Measurements from ENCODE around the gene TMEM250.
A peak's percentile ranks its signal among the peaks of the same experiment; 100 is the strongest.

Gene TMEM250

GRCh38 chr9:136115641-136116359, 2.9 kb downstream of the TMEM250 start:
- FAIRE-seq (no peak), DNase-seq (ENCODE audit: insufficient read length, low spot score) (no peak)
- TF ChIP-seq TAF1 (IDR thresholded peaks at IDR 0.05; ENCODE audit: low read depth, low read length) (no peak), SPI1 (IDR thresholded peaks at IDR 0.05; ENCODE audit: low read depth, low read length) (no peak), POLR2A (IDR thresholded peaks at IDR 0.05; ENCODE audit: low read depth, low read length) (no peak), POU2F2 (IDR thresholded peaks at IDR 0.05; ENCODE audit: low read depth, low read length) (no peak), POLR2AphosphoS5 (IDR thresholded peaks at IDR 0.05; ENCODE audit: low read depth, low read length) (no peak), PAX5 (IDR thresholded peaks at IDR 0.05; ENCODE audit: insufficient read depth, low read length, severe bottlenecking) (no peak)

GRCh38 chr9:136115206-136115605, 3.5 kb downstream of the TMEM250 start:
- DNase-seq (ENCODE audit: insufficient read length, low spot score) (no peak), FAIRE-seq (no peak)
- TF ChIP-seq POLR2AphosphoS5 (IDR thresholded peaks at IDR 0.05; ENCODE audit: low read depth, low read length) (no peak), PAX5 (IDR thresholded peaks at IDR 0.05; ENCODE audit: insufficient read depth, low read length, severe bottlenecking) (no peak), POU2F2 (IDR thresholded peaks at IDR 0.05; ENCODE audit: low read depth, low read length) (no peak), SPI1 (IDR thresholded peaks at IDR 0.05; ENCODE audit: low read depth, low read length) (no peak), POLR2A (IDR thresholded peaks at IDR 0.05; ENCODE audit: low read depth, low read length) (no peak), TAF1 (IDR thresholded peaks at IDR 0.05; ENCODE audit: low read depth, low read length) (no peak)

- no peak for FAIRE-seq
- TF ChIP-seq POU2F2 (IDR thresholded peaks at IDR 0.05; ENCODE audit: low read depth, low read length): no peak
- no peak for TF ChIP-seq TAF1 (IDR thresholded peaks at IDR 0.05; ENCODE audit: low read depth, low read length)
- TF ChIP-seq POLR2A (IDR thresholded peaks at IDR 0.05; ENCODE audit: low read depth, low read length): no peak
- no peak for TF ChIP-seq POLR2AphosphoS5 (IDR thresholded peaks at IDR 0.05; ENCODE audit: low read depth, low read length)
- TF ChIP-seq SPI1 (IDR thresholded peaks at IDR 0.05; ENCODE audit: low read depth, low read length): no peak
- TF ChIP-seq PAX5 (IDR thresholded peaks at IDR 0.05; ENCODE audit: insufficient read depth, low read length, severe bottlenecking): no peak
These were observed 4.1 kb downstream of the TMEM250 start for GRCh38 chr9:136114610-136115009.

GRCh38 chr9:136112541-136112940, 6.1 kb downstream of the TMEM250 start:
- TF ChIP-seq SPI1 (IDR thresholded peaks at IDR 0.05; ENCODE audit: low read depth, low read length): no peak
- TF ChIP-seq POLR2A (IDR thresholded peaks at IDR 0.05; ENCODE audit: low read depth, low read length): peak; percentile 39; the same call in 1 of the 2 replicates
- FAIRE-seq: no peak

More at GRCh38 chr9:136114610-136115009, 4.1 kb downstream of the TMEM250 start:
- no peak for DNase-seq (ENCODE audit: insufficient read length, low spot score)

GRCh38 chr9:136111910-136112309, 6.8 kb downstream of the TMEM250 start:
- DNase-seq (ENCODE audit: insufficient read length, low spot score): no peak
- no peak for FAIRE-seq
- no peak for TF ChIP-seq TAF1 (IDR thresholded peaks at IDR 0.05; ENCODE audit: low read depth, low read length)
- TF ChIP-seq POU2F2 (IDR thresholded peaks at IDR 0.05; ENCODE audit: low read depth, low read length): no peak
- no peak for TF ChIP-seq SPI1 (IDR thresholded peaks at IDR 0.05; ENCODE audit: low read depth, low read length)
- TF ChIP-seq PAX5 (IDR thresholded peaks at IDR 0.05; ENCODE audit: insufficient read depth, low read length, severe bottlenecking): no peak
- TF ChIP-seq POLR2A (IDR thresholded peaks at IDR 0.05; ENCODE audit: low read depth, low read length): no peak
- TF ChIP-seq POLR2AphosphoS5 (IDR thresholded peaks at IDR 0.05; ENCODE audit: low read depth, low read length): no peak

More at GRCh38 chr9:136112541-136112940, 6.1 kb downstream of the TMEM250 start:
- no peak for DNase-seq (ENCODE audit: insufficient read length, low spot score)

GRCh38 chr9:136111190-136111589, 7.5 kb downstream of the TMEM250 start:
- no peak for DNase-seq (ENCODE audit: insufficient read length, low spot score)
- no peak for FAIRE-seq
- TF ChIP-seq POLR2A (IDR thresholded peaks at IDR 0.05; ENCODE audit: low read depth, low read length) (peak; percentile 5; the same call in 1 of the 2 replicates), SPI1 (IDR thresholded peaks at IDR 0.05; ENCODE audit: low read depth, low read length) (no peak)

- peak; percentile 10; the same call in 1 of the 2 replicates for TF ChIP-seq POLR2A (IDR thresholded peaks at IDR 0.05; ENCODE audit: low read depth, low read length)
- TF ChIP-seq POU2F2 (IDR thresholded peaks at IDR 0.05; ENCODE audit: low read depth, low read length): peak; percentile 49; the same call in 1 of the 2 replicates
- no peak for TF ChIP-seq POLR2AphosphoS5 (IDR thresholded peaks at IDR 0.05; ENCODE audit: low read depth, low read length)
- DNase-seq (ENCODE audit: insufficient read length, low spot score) (no peak), FAIRE-seq (peak; percentile 68)
These were observed 8.3 kb downstream of the TMEM250 start for GRCh38 chr9:136110082-136111061.

- DNase-seq (ENCODE audit: insufficient read length, low spot score) (peak; percentile 87), FAIRE-seq (peak; percentile 99)
- TF ChIP-seq POLR2AphosphoS5 (IDR thresholded peaks at IDR 0.05; ENCODE audit: low read depth, low read length) (peak; percentile 39; the same call in 1 of the 2 replicates), PAX5 (IDR thresholded peaks at IDR 0.05; ENCODE audit: insufficient read depth, low read length, severe bottlenecking) (no peak), TAF1 (IDR thresholded peaks at IDR 0.05; ENCODE audit: low read depth, low read length) (peak; percentile 67), POU2F2 (IDR thresholded peaks at IDR 0.05; ENCODE audit: low read depth, low read length) (peak; percentile 47; the same call in 1 of the 2 replicates)
These were observed 9.2 kb downstream of the TMEM250 start for GRCh38 chr9:136109351-136110081.

- DNase-seq (ENCODE audit: insufficient read length, low spot score) (no peak), FAIRE-seq (no peak)
- TF ChIP-seq PAX5 (IDR thresholded peaks at IDR 0.05; ENCODE audit: insufficient read depth, low read length, severe bottlenecking) (no peak), SPI1 (IDR thresholded peaks at IDR 0.05; ENCODE audit: low read depth, low read length) (no peak), POLR2AphosphoS5 (IDR thresholded peaks at IDR 0.05; ENCODE audit: low read depth, low read length) (no peak), POU2F2 (IDR thresholded peaks at IDR 0.05; ENCODE audit: low read depth, low read length) (no peak), POLR2A (IDR thresholded peaks at IDR 0.05; ENCODE audit: low read depth, low read length) (no peak), TAF1 (IDR thresholded peaks at IDR 0.05; ENCODE audit: low read depth, low read length) (no peak)
These were observed 9.9 kb downstream of the TMEM250 start for GRCh38 chr9:136108648-136109266.
